Colon (tissue), 2 donors: ENCODE results near the gene PP2D1.
"Not testable (repeated sequence)": the region's sequence is repeated elsewhere in the genome, so short reads cannot be mapped to it uniquely, and the experiment has no call there.

Source experiments
- FAIRE-seq: peaks from 2 replicates; lab custom pipeline; 2012; peaks lifted over from hg19 to GRCh38; lab: Jason Lieb, UNC
- donor health status: control.
- donor health status: control.

PP2D1 gene

DNA sequence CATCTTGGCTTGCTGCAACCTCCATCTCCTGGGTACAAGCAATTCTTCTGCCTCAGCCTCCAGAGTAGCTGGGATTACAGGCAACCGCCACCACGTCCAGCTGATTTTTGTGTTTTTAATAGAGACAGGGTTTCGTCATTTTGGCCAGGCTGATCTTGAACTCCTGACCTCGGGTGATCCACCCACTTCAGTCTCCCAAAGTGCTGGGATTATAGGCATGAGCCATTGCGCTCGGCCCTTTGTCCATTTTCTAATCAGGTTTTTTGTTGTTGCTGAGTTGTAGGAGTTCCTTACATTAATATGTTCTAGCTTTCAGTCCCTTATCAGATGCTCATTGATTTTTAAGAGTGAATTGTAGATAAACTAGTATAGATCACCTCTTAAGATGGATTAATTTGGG, 44.9 kb downstream of the PP2D1 start:
- FAIRE-seq, result no peak

DNA sequence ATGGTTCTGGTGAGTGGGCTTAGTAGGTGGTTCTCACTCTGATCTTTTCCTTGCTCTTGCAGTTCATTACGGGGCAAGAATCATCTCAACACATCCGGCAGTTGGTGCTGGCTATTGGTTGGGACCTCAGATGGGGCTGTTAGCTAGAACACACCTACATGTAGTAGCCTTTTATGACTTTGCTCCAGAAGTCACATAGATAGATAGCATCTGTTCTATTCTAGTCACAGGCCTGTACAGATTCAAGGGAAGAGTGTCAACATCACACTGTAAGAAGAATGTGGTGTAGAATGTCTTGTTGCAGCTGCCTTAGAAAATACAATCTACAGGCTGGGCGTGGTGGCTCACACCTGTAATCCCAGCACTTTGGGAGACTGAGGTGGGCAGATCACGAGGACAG, 50.1 kb downstream of the PP2D1 start:
- no peak for FAIRE-seq

DNA sequence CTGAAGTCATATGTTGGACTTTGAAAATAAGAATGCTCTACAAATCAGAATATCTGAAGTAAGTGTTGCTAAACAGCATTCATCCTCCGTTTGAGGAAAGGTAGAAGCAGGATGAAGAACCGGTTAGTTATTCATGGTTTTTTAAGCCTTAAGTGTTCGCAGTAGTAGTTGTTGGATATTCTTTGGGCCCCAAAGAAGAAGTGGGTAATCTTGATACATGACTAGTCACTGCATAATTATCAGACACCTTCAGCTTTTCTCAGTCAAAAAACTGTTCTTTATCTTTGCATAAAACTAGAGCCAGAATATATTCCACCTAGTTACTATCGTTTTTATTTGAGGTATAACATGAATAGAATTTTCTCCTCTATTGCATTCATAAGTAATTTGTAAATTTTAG, 51.4 kb downstream of the PP2D1 start:
- no peak for FAIRE-seq

DNA sequence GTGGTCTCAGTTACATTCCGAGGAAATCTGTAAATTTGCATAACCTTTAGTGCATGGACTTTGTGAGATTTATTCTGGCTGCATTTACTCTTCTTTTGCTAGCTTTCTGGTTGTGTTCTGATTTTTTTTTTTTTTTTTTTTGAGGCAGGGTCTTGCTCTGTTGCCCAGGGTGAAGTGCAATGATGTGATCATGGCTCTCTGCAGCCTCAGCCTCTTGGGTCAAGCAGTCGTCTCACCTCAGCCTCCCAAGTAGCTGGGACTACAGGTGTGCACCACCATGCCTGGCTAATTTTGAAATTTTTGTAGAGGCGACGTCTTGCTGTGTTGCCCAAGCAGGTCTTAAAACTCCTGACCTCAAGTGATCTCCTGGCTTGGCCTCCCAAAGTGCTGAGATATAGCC, 52.6 kb downstream of the PP2D1 start:
- no peak for FAIRE-seq

DNA sequence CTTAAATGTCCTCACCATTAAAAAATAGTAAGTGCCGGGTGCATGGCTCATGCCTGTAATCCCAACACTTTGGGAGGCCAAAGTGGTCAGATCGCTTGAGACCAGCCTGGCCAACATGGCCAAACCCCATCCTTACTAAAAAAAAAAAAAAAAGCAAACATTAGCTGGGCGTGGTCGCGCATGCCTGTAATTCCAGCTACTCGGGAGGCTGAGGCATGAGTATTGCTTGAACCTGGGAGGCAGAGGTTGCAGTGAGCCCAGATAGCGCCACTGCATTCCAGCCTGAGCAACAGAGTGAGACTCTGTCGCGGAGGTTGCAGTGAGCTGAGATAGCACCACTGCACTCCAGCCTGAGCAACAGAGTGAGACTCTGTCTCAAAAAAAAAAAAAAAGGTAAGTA, 54.7 kb downstream of the PP2D1 start:
- not testable (repeated sequence) for FAIRE-seq

DNA sequence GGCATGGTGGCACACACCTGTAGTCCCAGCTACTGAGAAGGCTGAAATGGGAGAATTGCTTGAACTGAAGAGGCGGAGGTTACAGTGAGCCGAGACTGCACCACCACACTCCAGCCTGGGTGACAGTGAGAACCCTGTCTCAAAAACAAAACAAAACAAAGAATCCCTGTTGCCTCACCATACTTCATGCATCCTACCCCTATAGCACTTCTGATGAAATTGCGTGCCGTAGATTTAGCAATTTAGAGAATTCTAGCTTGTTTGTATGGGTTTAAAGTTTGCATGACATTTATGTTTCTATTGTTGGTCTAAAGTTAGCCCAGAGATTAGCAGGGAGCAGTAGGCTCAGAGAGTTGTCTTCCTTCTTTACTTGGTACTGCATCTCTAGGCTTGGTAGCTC, 57.4 kb downstream of the PP2D1 start:
- no peak for FAIRE-seq

DNA sequence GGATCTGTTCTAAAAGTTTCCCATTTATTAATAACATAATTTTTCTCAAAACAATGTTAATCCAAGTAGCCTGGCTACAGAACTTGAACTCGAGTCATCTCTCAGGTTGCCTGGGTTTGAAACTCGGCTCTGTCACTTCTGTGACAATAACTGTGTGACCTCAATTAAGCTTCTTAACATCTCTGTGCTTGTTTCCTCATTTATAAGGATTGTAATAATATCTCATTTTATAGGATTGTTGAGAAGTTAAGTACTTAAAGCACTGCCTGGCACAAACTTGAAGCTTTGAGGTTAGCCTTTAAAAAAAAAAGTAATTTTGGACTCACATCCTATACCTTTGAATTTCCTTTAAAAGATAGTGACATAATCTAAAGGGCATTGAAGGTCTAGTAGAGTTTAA, 61.7 kb downstream of the PP2D1 start:
- FAIRE-seq, result no peak

DNA sequence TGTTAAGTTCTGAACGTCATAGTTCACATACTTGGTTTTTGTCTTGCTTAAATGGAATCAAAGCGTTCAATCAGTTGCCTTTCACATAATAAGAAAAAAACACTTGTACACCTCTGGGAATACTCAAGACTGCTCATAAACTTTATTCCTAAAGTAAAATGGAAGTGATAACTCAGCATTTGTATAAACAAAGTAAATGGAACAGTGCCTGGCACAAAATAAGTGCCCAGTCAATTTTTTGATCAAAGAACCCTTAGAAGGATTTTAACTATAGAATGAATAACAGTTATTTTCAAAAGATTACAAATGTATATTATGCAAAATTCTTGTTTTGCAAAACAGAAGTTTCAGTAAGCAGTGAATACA, 63.9 kb downstream of the PP2D1 start:
- FAIRE-seq, result no peak

DNA sequence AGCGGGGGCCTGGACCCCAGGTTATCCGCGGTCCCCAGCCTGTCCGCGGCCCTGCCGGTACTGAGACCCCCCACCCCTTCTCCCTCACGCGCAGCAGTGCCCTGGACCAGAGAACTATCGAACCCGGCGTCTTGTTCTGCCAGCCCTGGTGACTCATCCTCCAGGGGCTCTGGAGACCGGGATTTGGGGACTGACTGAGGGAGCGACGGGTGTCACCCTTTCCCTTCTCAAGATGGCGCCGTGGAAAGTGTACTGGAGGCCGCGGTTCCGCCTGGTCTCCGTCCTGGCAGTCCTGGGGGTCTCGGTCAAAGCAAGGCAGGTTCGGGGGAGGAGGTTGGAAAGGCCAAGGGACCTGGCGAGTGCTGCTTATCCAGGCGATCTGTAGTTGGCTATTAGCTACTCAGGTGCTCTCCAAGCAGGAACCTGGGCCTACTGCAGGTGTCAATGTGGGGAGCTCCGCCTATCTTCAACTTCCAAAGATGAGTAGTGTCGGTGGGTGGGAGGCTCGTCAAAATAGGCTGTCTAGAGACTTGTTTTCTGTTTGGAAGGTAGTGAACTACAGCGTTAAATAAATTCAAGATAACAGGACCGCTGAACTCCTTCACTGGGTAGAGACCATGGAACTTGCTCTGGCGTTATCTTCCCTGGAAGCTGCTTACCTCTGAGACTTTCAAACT, 64.4 kb downstream of the PP2D1 start:
- no peak for FAIRE-seq

DNA sequence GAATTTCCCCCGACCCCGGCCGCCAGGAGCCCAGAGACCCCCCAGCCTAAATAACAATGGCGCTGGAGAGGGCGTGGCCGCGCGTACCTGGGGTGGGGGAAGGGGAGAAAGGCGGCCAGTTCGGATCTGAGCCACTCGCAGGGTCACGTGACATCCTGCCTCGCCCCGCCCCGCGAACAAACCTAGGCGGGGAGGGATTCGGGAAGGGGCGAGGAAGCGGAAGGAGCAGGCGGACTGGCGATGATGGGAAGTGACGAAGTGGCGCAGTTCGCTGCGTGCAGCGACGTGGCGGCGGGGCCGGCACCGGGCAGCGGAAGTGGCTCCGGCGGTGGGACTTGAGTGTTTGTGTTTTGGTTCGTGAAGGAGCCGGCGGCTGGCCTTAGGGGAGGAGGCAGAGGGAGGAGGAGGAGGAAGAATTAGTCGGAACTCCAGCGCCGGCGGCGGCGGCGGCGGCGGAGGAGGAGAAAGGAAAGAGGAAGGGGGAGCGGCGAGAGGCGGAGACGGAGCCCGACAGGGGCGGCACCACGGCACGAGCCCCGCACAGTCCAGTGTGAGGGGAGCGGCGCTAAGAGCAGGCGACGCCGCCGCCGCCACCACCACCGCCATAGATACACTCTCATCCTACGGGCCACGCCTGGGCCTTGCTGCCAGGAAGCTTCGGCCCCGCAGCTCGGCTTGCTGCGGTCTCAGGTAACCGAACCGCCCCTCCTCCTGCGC, 65.1 kb downstream of the PP2D1 start, which contains the start of gene RAB5A:
Gene RAB5A, plus strand, starts transcription at position 266 of the 717 bp plus-strand sequence. CDS start 3,802 bp downstream, outside the sequence.
- peak; percentile 91 for FAIRE-seq

DNA sequence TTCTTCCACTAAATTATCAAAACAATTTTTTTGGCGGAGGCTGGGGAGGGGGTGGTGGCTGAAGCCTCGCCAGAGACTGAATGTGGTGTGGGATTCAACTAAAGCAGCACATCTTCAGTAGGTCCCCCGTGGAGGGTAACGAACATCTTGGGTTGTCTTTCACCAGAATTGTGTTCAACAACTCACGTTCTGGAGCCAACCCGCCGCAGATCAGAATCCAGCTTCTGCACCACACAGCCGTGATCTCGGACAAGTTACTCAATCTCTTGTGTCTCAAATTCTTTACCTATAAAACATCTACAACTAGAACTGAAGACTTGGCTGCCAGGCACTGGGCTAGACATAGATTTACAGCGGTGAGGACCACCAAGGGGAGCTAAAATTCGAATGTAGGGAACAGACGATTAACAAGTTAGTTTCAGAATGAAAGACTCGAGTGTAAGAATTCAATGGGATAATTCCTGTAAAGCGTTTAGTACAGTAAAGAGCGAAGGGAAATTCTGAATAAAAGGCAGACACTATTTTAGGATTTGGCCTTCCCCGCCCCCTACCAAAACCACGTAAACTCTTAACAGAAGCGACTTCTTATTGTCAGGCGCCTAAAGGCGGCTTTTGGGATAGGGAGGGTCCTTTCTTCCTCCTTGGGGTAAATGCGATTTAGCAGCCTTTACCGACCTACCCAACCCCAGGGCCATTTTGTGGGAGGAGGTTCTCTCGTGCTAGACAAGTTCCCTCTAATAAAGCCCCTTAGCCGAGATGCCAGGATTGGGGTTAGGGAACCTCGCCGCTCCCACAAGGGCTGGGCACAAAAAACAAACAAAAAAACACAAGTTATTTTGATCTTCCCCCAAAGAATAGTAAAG, 65.9 kb downstream of the PP2D1 start:
- FAIRE-seq, result no peak

DNA sequence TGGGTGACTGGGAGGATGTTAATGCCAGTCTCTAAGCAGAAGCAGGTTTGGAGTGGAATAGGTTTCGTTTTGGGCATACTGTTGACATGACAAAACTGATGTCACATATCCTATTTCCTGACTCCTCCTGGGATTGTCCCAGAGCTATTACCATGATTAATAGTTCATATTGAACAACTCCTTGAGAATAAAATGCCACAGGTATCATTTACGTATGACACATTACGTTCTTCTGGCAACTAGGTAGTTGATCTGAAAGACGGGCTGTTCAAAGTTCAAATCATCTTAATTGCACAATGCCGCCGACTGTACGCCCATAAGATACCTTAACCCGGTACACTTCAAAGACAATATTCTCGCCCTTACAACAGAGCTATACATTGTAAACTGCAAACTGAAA, 66.5 kb downstream of the PP2D1 start:
- FAIRE-seq, result no peak

DNA sequence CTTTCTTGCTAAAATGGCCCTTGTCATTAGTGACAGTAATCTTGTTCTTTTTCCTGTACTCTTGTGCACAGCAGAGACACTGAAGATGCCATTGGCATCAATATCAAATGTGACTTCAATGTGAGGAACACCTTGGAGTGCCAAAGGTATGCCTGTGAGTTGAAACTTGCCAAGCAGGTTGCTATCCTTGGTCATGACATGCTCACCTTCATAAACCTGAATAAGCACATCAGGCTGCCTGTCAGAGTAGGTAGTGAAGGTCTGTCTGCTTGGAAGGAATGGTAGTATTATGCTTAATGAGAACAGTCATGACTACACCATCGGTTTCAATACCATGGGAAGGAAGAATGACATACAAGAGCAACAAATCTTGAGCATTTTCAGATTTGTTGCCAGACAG, 71.4 kb downstream of the PP2D1 start:
- no peak for FAIRE-seq

DNA sequence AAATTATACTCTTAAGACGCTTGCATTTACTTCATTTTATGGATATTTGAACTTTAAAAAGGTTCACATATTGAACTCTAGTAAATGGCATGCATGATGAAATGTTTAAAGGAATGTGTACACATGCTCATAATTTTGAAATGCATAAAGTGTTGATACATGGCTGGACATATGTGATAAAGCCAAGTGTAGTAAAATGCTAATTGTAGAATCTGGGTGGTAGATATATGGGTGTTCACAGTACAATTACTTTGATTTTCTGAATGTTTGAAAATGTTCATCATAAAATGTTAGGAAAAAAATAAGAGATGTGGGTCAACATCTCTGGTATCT, 73.8 kb downstream of the PP2D1 start:
- no peak for FAIRE-seq

DNA sequence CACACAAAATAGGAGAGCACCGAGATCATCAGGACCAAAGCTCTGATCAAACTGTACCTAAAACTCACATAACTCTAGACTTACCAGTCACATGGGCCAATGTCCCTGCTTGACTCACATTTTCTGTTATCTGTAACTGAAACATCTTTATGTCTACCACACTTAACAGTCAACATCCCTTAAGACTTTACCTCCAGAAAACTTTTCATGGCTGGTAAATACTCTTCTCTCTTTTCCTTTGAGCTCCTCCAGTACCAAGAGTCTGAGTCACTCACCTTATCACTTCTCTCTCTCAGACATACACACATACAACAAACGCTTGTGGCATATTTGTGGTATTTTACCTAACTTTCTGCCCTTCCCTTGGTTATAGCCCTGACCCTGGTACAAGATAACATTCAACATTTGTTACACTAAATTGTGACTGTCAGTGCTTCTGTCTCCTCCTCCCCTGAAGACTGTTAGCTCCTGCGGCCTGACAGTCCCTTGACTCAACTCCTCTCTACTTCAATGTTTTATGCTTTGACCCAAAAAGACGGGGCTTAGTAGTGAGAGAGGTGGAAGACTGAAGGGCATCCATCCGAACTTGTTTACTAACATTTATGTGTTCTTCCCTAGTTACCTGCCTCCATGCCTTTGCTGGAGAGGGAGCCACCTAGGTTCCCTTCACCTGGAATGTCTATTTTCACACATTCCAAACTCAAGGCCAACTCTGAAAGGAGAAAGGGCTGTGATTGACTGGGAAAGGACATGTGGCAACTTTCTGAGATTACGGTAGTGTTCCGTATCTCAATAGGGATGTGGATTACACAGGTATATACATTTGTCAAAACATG, 74.4 kb downstream of the PP2D1 start:
- FAIRE-seq, result no peak
